GM19397 (cell line): ENCODE data around the gene MYO18B.

Source experiments
- ATAC-seq: cut with Tn5 transposase; IDR thresholded peaks from one replicate; pipeline ENCODE4 v1.9.1; 2021; ENCODE audit warnings: mild to moderate bottlenecking, moderate library complexity; ENCODE audit not compliant: unreplicated experiment

Gene MYO18B

DNA sequence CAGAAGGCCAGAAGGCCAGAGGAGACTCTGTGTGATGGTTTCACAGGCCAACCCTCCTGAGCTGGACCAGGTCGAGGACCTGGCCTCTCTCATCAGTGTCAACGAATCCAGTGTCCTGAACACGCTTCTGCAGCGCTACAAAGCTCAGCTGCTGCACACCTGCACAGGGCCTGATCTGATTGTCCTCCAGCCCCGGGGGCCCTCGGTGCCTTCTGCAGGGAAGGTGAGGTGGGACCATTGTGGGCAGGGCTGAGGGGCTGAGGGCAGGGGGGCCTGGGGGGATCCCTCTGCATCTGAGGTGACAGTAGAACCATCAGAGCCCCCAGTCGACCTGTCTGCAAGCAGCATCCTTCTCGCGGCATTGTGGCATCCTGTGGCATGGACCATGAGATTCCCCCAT lies 30.3 kb downstream of the MYO18B start:
- no peak for ATAC-seq

DNA sequence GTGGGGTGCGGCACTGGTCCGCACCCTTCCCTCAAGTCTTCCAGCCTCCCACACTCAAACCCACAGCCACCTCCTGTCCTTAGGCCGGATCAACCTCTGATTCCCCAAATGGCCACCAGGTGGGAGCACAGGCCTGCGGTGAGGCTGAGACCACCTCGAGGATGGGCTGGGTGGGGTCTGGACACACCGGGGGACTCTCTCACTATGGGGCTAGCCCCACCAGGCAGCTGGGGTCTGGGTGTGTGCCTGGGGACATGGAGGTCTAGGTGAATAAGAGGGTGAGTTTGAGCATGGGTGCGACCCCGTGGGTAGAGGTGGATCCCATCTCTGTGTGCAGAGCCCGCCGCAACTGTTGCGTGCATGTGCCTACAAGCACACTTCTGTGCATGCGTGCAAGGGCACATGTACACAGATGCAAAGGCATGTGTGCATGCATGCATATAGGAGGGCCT lies 32.6 kb downstream of the MYO18B start:
- ATAC-seq: no peak

DNA sequence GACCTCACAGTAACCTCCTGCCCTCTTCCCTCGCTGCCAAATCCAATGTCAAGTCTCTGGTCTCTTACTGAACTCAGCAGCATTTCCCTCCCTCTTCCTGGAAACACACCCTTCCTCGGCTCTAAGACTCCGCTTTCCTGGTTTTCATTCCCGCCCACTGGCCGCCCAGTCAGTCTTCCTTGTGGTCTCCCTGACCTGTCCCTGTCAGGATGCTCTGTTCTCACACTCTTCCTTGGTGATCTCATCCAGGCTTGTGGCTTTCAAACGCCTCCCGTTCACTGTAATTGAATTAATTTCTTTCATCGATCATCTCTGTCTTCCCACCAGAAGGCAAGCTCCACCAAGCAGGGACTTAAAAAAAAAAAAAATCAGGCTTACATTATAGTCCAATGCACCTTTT lies 33.5 kb downstream of the MYO18B start:
- no peak for ATAC-seq

DNA sequence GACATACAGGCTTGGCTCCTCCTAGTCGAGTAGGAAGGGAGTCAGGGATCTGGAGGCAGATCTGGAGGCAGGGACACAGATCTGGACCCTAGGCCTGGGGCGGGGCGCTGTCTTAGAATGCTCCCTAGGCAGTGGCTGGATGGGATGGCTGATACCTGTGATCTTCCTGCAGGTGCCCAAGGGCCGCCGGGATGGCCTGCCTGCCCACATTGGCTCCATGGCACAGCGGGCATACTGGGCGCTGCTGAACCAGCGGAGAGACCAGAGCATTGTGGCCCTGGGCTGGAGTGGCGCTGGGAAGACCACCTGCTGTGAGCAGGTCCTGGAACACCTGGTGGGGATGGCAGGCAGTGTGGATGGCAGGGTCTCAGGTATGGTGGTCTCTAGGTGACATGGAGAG lies 35.4 kb downstream of the MYO18B start:
- no peak for ATAC-seq

DNA sequence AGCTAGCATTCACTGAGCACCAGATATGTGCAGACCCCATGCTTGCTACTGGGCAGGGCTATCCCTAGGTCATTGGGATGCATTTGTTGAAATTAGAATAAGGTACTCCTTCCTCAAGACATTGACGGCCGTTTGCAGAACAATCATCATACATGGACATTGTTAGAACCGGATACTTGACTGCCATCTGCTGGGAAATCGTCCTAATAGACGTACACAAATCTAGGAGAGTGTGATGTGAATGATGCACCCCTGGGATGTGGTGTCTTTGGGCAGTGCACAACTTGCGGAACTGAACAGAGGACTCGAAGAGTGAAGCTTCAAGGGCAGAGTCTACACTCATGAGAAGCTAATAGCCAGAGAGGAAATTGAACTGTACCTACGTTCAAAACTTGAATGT lies 35.9 kb downstream of the MYO18B start:
- ATAC-seq: no peak

DNA sequence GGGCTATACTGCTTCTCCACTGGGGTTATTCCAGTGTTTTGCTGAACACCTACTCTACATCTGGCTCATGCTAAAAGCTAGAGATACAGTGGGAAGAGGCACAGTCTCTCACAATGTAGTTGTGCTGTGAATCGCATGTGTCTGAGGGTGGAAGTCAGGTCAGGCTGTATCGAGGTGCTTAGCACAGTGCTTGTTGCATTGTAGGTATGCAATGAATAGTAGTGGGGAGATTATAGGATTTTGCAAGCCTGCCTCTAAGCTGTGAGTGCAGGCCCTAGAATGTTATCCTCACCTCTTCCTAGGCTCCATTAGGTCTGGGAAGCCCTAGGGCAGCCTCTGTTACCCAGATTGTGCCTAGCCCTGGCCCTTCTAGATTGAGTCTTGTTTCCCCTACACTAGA lies 37.4 kb downstream of the MYO18B start:
- ATAC-seq: no peak

DNA sequence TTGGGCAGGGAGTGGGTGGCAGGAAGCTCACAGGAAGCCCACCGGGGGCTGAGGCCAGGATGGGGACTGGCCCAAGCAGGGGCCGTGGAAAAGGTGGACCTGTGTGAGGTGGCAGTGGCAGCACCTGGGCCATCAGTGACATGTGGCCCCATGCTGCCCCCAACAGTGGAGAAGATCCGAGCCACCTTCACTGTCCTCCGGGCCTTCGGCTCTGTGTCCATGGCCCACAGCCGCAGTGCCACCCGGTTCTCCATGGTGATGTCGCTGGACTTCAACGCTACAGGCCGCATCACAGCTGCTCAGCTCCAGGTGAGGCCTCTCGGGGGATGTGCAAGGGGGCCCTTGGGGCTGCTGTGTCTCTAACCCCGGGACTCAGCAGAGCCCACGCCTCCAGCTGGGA lies 37.9 kb downstream of the MYO18B start:
- no peak for ATAC-seq

DNA sequence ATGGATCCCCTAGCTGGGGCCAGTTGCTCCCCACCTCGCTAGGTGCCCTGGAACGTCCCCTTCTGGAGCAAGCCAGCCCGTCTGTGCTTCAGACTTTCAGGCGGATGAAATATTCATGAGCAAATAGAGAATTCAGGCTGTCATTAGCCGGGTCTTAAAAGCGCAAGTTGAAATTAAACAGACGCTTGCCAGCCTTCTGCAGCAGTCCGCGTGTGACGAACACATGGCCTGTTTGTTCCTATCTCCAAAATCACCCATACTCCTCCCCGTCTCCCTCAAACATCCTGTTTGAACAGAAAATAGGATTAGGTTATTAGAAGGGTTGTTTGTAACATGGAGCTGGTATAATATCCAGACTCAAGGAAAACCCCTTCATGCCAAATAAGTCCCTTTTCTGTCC lies 38.7 kb downstream of the MYO18B start:
- no peak for ATAC-seq

DNA sequence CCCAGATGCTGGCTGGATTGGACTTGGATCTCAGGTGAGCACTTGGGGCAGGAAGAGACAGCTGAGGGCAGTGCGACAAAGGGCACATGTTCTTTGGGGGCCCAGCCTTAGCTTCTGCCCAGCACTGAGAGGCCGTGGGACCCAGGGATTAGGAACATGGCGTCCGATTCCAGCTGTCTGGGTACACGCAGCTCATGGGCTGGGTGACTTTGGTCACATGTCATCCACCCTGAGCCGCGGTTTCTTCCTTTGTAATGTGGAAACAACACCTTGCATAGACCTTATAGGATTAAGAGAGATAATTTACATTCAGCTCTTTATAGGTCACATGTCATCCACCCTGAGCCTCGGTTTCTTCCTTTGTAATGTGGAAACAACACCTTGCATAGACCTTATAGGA lies 39.8 kb downstream of the MYO18B start:
- ATAC-seq: no peak

DNA sequence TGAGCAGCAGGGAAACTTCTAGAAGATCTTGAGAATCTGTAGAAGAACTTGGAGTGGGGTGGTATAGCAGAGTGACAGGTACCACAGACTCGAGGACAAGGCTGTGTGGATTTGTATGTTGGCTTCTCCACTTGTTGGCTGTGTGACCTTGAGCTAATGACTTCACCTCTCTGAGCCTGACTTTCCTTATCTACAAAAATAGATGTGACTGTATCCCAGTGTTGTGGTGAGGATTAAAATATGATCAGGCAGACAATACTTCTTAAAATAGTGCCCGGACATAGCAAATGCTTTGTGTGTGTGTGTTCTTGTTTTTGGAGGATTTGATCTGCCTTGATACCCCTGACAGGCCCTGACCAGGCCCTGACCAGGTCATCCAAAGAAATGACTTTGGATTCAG lies 40.8 kb downstream of the MYO18B start:
- no peak for ATAC-seq

DNA sequence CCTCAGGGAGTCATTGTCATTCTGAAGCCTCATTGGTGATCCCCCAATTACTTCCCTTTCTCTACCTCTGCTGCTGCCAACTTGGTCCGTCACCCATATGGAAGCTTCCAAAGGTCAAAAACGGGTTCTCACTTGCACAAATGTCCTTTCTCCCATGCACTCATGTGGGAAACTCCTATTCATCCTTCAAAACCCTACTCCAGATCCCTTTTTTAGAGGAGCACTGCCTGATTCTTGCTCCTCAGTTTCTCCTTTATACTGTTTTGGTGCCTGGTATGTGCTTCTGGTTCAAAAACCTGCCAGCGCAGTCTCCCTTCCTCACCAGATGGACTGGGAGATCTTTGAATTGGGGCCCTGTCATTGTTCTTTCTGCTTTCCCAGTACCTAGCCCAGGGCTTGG lies 41.9 kb downstream of the MYO18B start:
- ATAC-seq: no peak

DNA sequence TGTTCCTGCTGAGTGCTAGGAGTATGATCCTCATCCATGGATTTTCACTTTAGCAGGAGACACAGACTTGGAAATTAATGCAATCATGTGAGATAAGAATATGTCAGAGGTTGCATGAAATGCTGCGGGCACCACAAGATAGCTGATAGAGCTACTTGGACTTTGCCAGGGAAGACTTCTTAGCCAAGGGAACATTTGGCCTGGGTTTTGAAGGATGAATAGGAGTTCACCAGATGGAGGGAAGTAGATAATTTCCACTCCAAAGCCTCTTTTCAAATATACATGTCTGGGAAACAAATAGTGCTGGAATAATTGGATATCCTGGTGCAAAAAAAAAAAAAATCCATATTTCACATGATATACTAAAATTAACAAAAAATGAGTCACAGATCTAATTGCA lies 44.2 kb downstream of the MYO18B start:
- ATAC-seq: no peak

DNA sequence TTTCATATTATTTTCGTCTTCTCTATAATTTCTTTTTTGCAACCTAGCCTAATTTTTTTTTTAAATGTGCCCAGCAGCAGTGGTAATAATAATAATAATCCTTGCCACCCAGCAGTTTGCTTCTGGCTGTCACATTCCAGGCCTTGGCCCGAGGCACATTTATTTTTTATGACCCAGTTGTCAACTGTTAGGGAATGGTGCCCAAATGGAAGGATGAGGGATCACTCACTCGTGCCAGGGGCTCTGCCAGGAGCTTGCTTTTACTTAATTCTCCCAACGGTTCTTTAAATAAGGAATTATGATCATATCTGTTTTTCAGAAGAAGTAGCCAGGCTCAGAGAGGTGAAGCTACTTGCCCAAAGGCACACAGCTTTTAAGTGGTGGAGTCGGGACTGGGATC lies 49.6 kb downstream of the MYO18B start:
- no peak for ATAC-seq

DNA sequence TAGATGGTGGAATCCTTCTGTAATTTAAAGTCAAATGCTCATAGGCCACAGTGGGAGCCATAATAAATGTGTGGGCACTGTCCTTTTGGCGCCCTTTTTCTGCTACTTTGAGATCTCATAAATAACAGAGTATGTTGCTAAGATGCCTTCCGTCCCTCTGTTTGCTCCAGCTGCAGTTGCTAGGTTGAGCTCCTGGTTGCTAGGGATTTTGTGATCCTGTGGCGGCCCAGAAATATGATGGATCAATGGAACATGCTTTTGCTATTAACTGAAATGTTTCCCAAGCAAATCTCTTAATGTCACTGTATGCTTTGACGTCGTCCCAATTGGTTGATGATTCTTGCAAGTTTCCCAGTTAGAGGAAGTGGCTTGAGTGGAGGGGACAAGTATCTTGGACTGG lies 53.5 kb downstream of the MYO18B start:
- ATAC-seq: no peak

DNA sequence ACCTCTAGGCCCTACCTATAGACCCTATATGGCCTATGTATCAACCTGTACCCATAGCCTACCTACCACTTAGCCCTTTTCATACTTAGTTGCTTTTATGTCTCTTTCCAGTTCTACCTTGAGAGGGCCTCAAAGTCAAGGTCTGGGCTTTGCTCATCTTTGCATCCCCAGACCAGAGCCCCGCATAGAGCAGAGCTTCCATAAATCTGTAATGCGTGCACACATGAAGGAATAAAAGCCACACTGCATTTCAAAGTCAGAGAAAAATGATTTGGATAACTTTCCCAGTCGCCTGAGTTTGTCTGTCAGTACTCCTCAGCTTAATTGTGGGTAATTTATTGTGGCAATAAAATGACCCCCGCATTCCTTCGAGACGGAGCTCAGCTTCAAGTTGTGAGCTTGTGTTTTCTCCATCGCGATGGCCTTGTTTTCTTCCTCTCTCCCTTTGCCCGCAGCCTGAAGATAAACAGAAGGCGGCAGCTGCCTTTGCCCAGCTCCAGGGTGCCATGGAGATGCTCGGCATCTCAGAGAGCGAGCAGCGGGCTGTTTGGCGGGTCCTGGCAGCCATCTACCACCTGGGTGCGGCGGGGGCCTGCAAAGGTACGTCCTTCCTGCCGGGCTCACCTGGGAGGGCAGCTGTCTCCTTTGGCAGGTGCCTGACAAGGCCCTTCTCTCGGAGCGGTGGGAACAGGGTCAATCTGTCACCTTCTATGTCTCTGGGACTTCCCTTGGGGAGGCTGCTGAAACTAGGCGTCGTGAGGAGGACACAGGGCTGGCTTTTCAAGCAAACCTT lies 55.7 kb downstream of the MYO18B start:
- ATAC-seq: no peak

DNA sequence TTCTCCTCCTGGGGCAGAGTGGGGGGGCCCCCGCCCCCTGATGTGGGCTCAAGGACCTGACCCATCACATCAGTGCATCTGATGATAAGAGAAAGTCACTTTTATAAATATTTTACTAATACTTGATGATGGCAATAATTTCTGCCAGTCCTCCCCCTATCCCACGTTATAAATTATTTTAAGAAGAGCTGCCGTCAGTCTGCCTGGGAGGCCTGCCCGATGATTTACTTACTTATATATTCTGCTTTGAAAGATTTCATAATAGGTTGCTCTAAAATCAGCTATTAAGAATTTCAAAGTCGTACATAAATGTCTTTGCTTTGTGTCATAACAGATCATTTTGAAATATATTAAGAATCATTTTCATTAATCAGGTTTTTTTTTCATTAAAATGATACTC lies 58.8 kb downstream of the MYO18B start:
- ATAC-seq: no peak

DNA sequence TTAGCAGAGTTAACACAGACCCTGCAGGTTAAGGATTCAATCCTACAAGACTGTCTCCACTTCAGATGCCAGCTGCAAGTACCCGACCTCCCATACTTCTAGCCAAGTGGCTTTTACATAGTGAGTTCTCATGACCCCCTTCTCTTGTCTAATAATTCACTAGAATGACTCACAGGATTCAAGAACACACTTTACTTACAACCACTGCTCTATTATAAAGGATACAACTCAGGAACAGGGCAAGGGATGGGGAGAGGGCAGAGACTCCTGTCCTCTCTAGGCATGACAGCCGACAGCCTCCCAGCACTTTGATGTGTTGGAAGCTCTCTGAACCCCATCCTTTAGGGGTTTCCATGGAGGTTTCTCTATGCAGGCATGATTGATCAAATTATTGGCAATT lies 60.0 kb downstream of the MYO18B start:
- no peak for ATAC-seq

DNA sequence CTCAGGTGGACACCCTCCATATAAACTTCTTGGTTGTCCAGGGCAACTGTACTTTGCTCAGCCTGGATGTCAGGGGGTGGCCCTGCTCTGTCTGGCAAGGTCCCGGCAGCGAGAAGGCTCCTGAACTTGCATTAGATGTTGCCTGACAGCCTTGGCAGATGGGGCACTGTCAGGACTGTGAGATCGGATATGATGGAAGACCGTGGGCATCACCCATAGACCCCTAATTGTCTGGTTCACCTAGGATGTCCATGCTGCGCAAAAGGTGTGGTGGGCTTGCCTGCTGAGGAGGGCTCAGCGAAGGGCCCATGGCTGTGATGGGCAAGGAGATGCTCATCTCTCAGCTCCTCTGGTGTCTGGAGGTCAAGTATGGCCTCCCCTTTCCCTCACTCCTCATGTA lies 62.7 kb downstream of the MYO18B start:
- no peak for ATAC-seq

DNA sequence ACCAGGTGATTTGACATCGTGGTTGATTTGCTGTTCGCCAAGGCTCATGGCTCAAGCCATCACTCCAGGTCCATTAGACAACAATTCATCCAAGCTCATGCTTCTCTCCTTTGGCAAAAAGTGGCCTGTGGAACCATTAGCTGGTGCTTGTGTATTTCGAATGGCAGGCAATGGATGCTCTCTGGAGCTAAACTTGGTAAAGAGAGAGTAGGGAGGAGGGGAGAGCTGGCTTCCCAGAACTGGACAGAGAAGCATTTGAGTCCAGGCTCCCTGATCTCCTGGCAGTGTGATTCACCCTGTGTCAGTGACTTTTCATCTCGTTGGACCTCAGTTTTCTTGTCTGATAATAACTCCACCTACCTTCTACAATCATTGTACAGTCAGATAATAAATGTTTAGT lies 64.6 kb downstream of the MYO18B start:
- ATAC-seq: no peak

DNA sequence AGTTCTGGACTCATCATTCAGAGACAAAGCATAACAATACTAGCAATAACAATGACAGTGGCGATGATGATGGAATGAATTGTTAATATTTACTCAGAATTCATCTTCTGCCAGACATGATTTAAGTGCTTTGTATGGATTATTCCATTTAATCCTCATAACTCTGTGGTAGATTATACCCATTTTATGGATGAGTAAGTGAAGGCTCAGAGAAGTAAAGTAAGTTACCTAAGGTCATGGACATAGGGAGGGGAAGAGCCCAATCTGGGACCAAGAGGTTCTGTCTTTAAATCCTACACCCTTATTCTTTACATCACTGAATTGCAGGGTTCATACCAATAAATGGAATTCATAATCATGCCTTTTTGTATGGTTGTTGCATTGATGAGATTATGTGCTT lies 72.7 kb downstream of the MYO18B start:
- no peak for ATAC-seq

DNA sequence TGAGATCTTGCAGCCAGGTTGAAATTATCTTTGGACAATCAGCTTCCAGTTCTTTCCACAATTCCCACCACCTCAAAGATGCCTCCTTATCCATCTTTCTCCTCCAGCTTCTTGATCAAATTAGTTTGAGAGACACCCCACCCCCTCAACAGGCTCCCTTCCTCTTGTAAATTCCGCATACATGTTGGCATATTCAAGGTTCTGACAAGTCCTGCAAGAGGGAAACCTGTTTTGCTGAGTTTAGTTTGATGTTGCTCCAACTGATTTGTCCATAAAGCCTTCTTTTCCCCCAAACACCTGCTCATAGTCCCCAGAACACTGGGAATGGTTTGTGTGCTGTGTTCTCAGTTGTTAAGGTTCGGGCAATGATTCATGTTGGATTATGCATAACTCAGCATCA lies 73.6 kb downstream of the MYO18B start:
- no peak for ATAC-seq

DNA sequence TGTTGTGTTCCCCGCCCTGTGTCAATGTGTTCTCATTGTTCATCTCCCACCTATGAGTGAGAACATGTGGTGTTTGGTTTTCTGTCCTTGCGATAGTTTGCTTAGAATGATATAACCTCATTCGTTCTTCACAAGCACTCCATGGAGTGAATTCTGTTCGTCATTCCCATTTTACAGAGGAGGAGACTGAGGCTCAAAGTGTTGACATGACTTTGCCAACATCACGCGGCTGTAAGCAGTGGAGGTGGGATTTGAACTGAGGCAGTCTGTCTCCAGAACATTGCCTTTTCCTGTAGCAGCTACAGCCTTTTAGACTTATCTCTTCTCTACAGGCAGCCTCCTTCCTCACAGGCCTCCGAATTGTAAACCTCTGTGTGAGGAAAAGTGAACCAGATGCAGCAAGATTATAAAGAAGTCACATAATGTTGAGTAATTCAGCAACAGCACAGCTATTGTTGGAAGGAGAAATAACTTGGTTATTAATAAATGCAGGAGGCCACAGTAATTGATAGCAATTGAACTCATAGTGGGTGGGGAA lies 74.6 kb downstream of the MYO18B start:
- ATAC-seq: no peak
